Suprapubic skin (tissue), 4 donors: ENCODE measurements around the gene SORCS2.

Experiments used
- CTCF ChIP-seq, 2 donors: fragments of 200-600 bp in 1 of 2; fragments of 450-650 bp in 1 of 2; sonication (generic) in 1 of 2; IDR thresholded peaks; one replicate each; pipeline ENCODE4 v1.5.1; 2016 to 2019; ENCODE audit warnings: antibody characterized with exemption in 2 of 2, mild to moderate bottlenecking in 1 of 2, moderate library complexity in 1 of 2
- POLR2A ChIP-seq, 2 donors: fragments of 450-650 bp; IDR thresholded peaks; one replicate each; pipeline ENCODE4 v1.6.1; 2017; ENCODE audit warnings: antibody characterized with exemption in 2 of 2, mild to moderate bottlenecking in 2 of 2, moderate library complexity in 2 of 2
- POLR2AphosphoS5 ChIP-seq, 3 donors: sonication (generic); formaldehyde crosslinking; IDR thresholded peaks; one replicate each; pipeline ENCODE4 v1.6.1; 2017; ENCODE audit warnings: antibody characterized with exemption in 3 of 3

- TF ChIP-seq POLR2AphosphoS5 (IDR thresholded peaks at IDR 0.05): no peak
- no peak for TF ChIP-seq CTCF (IDR thresholded peaks at IDR 0.05)
- no peak for TF ChIP-seq POLR2A (IDR thresholded peaks at IDR 0.05)
Observed at GRCh38 chr4:7278981-7279380, 86.6 kb downstream of the SORCS2 start.
